ENCODE results near the gene RBMS3.
"Not testable (repeated sequence)": the region's sequence is repeated elsewhere in the genome, so short reads cannot be mapped to it uniquely, and the experiment has no call there.

RBMS3 gene

GRCh38 chr3:29373131-29373680 is 92.3 kb downstream of the RBMS3 start:
- no peak for DNase-seq (ENCODE audit: low read depth, low spot score)
- no peak overlapping the region for H3K27ac ChIP-seq

GRCh38 chr3:29374226-29374625 is 93.4 kb downstream of the RBMS3 start:
- H3K27ac ChIP-seq: no peak overlapping the region
- DNase-seq (ENCODE audit: low read depth, low spot score): no peak

- no peak for DNase-seq (ENCODE audit: low read depth, low spot score)
- no peak overlapping the region for H3K27ac ChIP-seq
Measured at GRCh38 chr3:29379097-29379496, 98.2 kb downstream of the RBMS3 start.

- H3K27ac ChIP-seq: no peak overlapping the region
- DNase-seq (ENCODE audit: low read depth, low spot score): no peak
Measured at GRCh38 chr3:29381595-29381994, 100.7 kb downstream of the RBMS3 start.

- no peak for DNase-seq (ENCODE audit: low read depth, low spot score)
- no peak overlapping the region for H3K27ac ChIP-seq
Measured at GRCh38 chr3:29382409-29382808, 101.5 kb downstream of the RBMS3 start.

- no peak overlapping the region for H3K27ac ChIP-seq
- no peak for DNase-seq (ENCODE audit: low read depth, low spot score)
Measured at GRCh38 chr3:29382845-29383244, 102.0 kb downstream of the RBMS3 start.

GRCh38 chr3:29384640-29385039 is 103.8 kb downstream of the RBMS3 start:
- H3K27ac ChIP-seq: no peak overlapping the region
- DNase-seq (ENCODE audit: low read depth, low spot score): no peak

GRCh38 chr3:29385046-29385830 is 104.4 kb downstream of the RBMS3 start:
- H3K27ac ChIP-seq: no peak overlapping the region

GRCh38 chr3:29389362-29389761 is 108.5 kb downstream of the RBMS3 start:
- no peak overlapping the region for H3K27ac ChIP-seq
- no peak for DNase-seq (ENCODE audit: low read depth, low spot score)

More at GRCh38 chr3:29385046-29385830, 104.4 kb downstream of the RBMS3 start:
- no peak for DNase-seq (ENCODE audit: low read depth, low spot score)

GRCh38 chr3:29392625-29393388 is 111.9 kb downstream of the RBMS3 start:
- H3K27ac ChIP-seq: no peak overlapping the region
- no peak for DNase-seq (ENCODE audit: low read depth, low spot score)

- not testable (repeated sequence) for H3K27ac ChIP-seq; DNase-seq (ENCODE audit: low read depth, low spot score)
Measured at GRCh38 chr3:29393946-29394345, 113.1 kb downstream of the RBMS3 start.

GRCh38 chr3:29397406-29397805 is 116.5 kb downstream of the RBMS3 start:
- no peak for DNase-seq (ENCODE audit: low read depth, low spot score)
- no peak overlapping the region for H3K27ac ChIP-seq

- no peak for DNase-seq (ENCODE audit: low read depth, low spot score)
- H3K27ac ChIP-seq: no peak overlapping the region
Measured at GRCh38 chr3:29398787-29399186, 117.9 kb downstream of the RBMS3 start.

GRCh38 chr3:29406291-29406832 is 125.5 kb downstream of the RBMS3 start:
- no peak for DNase-seq (ENCODE audit: low read depth, low spot score)

GRCh38 chr3:29408676-29409075 is 127.8 kb downstream of the RBMS3 start:
- no peak overlapping the region for H3K27ac ChIP-seq
- no peak for DNase-seq (ENCODE audit: low read depth, low spot score)

More at GRCh38 chr3:29406291-29406832, 125.5 kb downstream of the RBMS3 start:
- H3K27ac ChIP-seq: no peak overlapping the region

GRCh38 chr3:29409409-29409808 is 128.5 kb downstream of the RBMS3 start:
- DNase-seq (ENCODE audit: low read depth, low spot score): no peak
- H3K27ac ChIP-seq: no peak overlapping the region

GRCh38 chr3:29410220-29410619 is 129.3 kb downstream of the RBMS3 start:
- H3K27ac ChIP-seq: no peak overlapping the region
- DNase-seq (ENCODE audit: low read depth, low spot score): peak; percentile 6

GRCh38 chr3:29410660-29411405 is 130.0 kb downstream of the RBMS3 start:
- no peak overlapping the region for H3K27ac ChIP-seq
- no peak for DNase-seq (ENCODE audit: low read depth, low spot score)

GRCh38 chr3:29412110-29412509 is 131.2 kb downstream of the RBMS3 start:
- no peak overlapping the region for H3K27ac ChIP-seq
- DNase-seq (ENCODE audit: low read depth, low spot score): no peak
